ENCODE results near the gene DALRD3. TPM values are rescaled to one million over a fixed set of nuclear protein-coding genes. Genes with fewer than 3 reads are reported as not detected.

The DALRD3 gene
- total and polyA plus RNA-seq, 2 experiments from 2014 or later = 31.0 to 57.7 TPM

DNA sequence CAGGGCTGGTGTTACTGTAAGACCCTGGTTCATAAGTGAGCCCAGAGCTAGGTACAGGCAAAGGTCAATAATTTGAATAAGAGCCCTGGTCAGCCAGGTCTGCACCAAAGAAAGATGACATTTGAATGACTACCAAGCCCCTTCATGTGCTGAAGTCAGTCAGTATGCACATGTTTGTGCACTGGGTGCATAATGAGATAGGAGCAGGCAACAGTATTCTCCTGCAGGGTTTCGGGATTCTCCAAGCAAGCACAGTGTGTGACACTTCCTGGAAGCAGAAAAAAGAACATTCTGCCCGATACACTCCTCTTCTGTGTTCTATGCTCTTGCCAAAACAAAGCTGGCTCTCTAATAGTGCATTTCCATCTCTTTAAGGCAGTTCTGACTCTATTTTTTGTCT lies 16.3 kb upstream of the DALRD3 start (continued):
- TF ChIP-seq POLR2AphosphoS5 (IDR thresholded peaks at IDR 0.05; ENCODE audit: low read depth) (no peak), STAT1 (IDR thresholded peaks at IDR 0.05; ENCODE audit: unreplicated experiment) (no peak), NANOG (IDR thresholded peaks at IDR 0.05; ENCODE audit: borderline replicate concordance) (no peak), ZNF331 (CRISPR knock-in tag; IDR thresholded peaks at IDR 0.05; ENCODE audit: low read depth) (no peak)

DNA sequence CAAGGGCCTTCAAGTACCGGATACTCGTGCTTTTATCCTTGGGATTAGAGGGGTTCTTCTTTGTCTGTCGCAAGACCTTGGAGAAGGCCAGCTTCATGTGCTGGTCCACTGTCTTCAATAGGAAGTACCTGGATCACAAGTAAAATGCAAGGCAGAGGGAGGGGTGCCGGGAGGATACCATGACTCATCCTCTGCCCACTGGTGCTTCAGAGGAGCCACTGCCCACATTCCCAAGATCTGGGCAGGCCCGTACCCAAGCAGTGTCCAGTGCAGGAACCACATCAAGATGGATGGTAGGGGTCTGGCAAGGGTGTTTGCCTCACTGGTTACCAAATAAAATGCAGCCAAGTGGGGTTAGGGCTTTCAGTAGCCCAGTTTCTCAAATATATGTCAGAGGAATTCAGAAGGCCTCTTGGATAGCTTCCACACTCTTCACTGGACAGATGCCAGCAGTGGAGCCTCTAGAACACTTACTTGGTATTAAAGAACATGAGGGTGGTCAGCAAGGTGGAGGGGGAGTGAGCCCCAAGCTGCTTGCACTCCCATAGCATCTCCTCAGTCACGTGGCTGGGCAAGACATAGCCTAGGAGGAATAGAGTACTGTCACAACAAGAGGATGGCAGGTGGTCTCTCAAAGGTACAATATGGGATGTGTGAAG lies 14.4 kb upstream of the DALRD3 start:
- Mint-ChIP-seq H3K27me3 (ENCODE audit: insufficient read depth, low read depth, poor library complexity) (peaks cover 20% of the 10 kb centered on the region), H3K9me3 (no peaks in the 10 kb centered on the region; the same call in 2 of the 3 replicates), H3K27ac (no peak overlapping the region), H3K36me3 (ENCODE audit: low read depth) (peaks cover 71% of the 10 kb centered on the region), H3K4me3 (no peak overlapping the region), H3K4me1 (peaks cover 12% of the 10 kb centered on the region)
- Histone ChIP-seq H3K9me2 (ENCODE audit: insufficient read depth) (no peaks in the 10 kb centered on the region), H3F3A (replicated peaks; ENCODE audit: low read depth) (peaks cover 52% of the 10 kb centered on the region), H3K36me3 (ENCODE audit: insufficient read depth) (peaks cover 44% of the 10 kb centered on the region), H3K27ac (ENCODE audit: low read depth) (no peak overlapping the region), H3K4me3 (no peak overlapping the region), H2AFZ (no peak overlapping the region), H3K4me2 (no peak overlapping the region), H3K4me1 (ENCODE audit: insufficient read depth) (peaks cover 7% of the 10 kb centered on the region; the same call in 1 of the 2 replicates), H3K27me3 (ENCODE audit: insufficient read depth) (no peaks in the 10 kb centered on the region), H4K20me1 (replicated peaks; ENCODE audit: insufficient read depth) (peaks cover 14% of the 10 kb centered on the region), H3K79me2 (replicated peaks; ENCODE audit: insufficient read depth) (peaks cover 11% of the 10 kb centered on the region)
- DNase-seq (ENCODE audit: low spot score) = no peak
- no peak for ATAC-seq
- TF ChIP-seq NANOG (IDR thresholded peaks at IDR 0.05; ENCODE audit: borderline replicate concordance) = no peak
- TF ChIP-seq ETS1 (IDR thresholded peaks at IDR 0.05) = no peak
- TF ChIP-seq REST (IDR thresholded peaks at IDR 0.05; ENCODE audit: unreplicated experiment) = no peak
- no peak for TF ChIP-seq EZH2 (IDR thresholded peaks at IDR 0.05; ENCODE audit: low read depth, unreplicated experiment)
- TF ChIP-seq CTCF (conservative IDR thresholded peaks at IDR 0.05; ENCODE audit: low read depth in 2 of 2) = no peak
- no peak for TF ChIP-seq ZNF331 (CRISPR knock-in tag; IDR thresholded peaks at IDR 0.05; ENCODE audit: low read depth)
- TF ChIP-seq ZNF114 (CRISPR knock-in tag; IDR thresholded peaks at IDR 0.05) = no peak
- no peak for TF ChIP-seq ZNF462 (CRISPR knock-in tag; IDR thresholded peaks at IDR 0.05)
- no peak for TF ChIP-seq EZH2phosphoT487 (IDR thresholded peaks at IDR 0.05; ENCODE audit: unreplicated experiment)
- no peak for TF ChIP-seq POLR2AphosphoS5 (IDR thresholded peaks at IDR 0.05; ENCODE audit: low read depth)
- TF ChIP-seq JUNB (IDR thresholded peaks at IDR 0.05; ENCODE audit: unreplicated experiment) = no peak

All from GM23338 (cell line).